ENCODE data around the gene DNAH14.
"Not testable (repeated sequence)": the region's sequence is repeated elsewhere in the genome, so short reads cannot be mapped to it uniquely, and the experiment has no call there.

Gene DNAH14

GRCh38 chr1:225360119-225360518 is 430.6 kb downstream of the DNAH14 start:
- DNase-seq: no peak

DNA sequence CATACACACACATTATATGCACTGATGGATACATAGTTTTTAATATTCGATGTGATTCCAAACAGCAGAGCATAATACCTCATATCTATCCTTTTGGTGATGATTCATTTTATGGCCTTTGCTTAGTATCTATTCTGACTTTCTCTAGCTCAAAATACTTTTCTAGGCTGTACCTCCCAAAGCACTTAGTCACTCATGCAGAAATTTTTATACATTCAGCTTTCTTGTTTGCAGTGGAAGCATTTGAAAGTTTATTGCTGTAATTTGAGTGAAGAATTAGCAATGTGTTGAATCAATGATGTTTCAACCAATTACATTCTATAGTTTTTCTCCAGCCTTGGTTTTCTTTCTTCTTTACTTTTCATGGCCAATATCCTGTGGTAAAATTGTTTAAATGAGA is 431.7 kb downstream of the DNAH14 start:
- DNase-seq: no peak

GRCh38 chr1:225362805-225363204 is 433.3 kb downstream of the DNAH14 start:
- no peak for DNase-seq

- no peak for DNase-seq
Measured at GRCh38 chr1:225364439-225364838, 435.0 kb downstream of the DNAH14 start.

DNA sequence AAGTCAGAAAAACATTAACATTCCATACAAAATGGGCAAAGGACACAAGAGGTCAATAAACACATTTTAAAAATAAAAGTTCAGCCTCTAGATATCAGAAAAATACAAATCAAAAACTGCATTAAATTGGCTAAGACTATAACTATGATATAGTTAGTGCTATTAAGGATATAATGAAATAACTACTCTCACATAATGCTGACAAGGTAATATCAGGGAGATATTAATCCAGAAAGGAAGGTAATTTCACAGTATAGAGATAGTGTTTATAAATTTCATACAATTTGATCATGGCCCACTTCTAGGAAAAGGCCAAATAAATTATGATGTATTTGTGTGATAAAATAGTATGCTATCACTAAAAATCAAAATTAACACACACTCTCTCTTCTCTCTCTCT is 436.5 kb downstream of the DNAH14 start:
- no peak for DNase-seq

DNA sequence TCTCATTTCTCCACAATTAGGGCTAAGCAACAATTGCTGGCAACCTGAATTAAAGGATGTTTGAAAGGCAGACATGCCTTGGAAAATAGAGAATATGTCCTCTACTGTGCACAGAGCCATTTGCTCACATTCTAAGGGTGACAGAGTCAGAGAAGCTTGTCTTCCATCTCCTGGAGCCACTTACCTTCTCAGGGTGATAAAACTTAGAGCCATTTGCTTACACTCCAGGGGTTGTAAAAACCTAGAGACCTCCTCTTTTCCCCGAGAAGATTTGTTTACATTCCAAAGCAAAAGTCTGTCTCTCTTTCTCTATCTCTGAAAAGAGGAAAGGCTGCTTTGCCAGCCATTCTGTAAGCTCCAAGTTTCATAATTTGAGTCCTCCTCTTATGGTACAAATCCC is 437.1 kb downstream of the DNAH14 start:
- no peak for DNase-seq

DNA sequence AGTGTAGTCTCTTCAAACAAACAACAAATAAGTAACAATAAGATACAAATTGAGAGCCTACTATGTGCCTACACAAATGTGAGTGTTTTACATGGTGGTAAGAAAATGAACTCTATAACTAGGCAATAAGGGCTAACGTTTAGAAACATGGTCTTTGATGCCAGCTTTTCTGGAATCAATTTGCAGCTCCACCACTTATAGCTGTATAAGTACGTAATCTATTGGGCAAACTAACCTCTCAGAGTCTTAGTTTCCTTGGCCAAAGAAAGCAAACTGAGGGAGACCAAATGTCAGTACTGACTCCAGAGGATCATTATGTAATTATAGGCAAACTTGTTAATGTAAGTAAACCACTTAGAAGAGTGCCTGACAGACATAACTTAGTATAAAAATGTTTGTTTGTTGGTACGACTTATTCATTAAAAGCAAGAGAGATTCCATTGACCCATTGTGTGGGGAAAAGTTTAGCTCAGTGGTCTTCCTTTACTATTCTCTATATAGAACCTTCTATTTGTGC is 438.6 kb downstream of the DNAH14 start:
- DNase-seq: no peak

DNA sequence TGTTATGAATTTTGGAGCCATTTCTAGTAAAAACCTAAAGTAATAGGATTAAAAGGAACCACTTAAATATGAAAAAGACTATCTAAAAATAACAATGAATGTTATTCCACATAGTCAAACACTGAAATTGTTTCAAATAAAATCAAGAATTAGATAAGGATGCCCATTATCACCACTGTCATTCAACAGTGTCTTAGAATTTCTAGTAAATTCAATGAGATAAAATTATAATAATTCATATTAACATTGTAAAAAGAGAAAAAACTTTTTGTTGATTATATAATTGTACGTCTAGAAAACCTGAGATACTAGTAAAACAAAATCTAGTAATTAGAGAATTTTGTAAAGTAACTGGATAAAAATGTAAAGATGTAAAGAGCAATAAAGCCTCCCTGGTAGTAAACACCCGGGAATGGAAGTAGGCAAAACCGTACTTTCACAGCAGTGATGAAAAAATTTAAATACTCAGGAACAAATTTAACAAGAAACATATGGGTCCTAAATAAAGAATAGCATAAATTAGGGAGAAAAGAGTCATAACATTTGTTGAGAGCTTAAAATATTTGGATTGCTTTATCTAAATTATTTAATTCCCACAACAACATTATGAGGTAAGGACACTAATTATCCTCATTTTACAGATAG is 442.0 kb downstream of the DNAH14 start:
- no peak for DNase-seq

DNA sequence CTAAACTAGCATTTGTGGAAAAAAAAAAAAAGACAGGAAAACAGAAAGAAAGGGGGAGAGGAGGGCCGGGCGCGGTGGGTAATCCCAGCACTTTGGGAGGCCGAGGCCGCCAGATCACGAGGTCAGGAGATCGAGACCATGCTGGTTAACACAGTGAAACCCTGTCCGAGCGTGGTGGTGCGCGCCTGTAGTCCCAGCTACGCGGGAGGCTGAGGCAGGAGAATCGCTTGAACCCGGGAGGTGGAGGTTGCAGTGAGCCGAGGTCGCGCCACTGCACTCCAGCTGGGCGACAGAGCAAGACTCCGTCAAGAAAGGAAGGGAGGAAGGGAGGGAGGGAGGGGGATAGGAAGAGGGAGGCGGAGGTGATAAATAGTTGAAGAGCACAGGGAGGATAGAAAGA is 443.7 kb downstream of the DNAH14 start:
- no peak for DNase-seq

DNA sequence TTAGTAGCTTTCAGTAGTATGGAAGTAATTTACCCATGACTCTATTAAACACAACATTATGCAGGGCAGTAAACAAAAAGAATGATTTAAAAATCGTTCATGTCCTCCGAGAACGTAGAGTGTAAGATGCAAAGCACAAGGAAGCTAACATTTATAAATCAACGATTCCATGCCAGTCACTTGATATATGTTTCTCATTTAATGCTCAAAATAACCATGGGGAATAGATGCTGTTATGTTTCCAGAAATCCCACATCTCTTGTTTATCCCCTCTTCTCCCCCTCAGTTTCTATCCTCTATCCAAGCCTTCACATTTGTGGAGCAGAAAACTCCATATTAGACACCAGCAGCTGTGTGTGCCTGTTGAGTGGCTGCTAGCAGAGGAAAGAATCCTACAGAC is 445.5 kb downstream of the DNAH14 start:
- DNase-seq: no peak

- no peak for DNase-seq
Measured at GRCh38 chr1:225378880-225379279, 449.4 kb downstream of the DNAH14 start.

DNA sequence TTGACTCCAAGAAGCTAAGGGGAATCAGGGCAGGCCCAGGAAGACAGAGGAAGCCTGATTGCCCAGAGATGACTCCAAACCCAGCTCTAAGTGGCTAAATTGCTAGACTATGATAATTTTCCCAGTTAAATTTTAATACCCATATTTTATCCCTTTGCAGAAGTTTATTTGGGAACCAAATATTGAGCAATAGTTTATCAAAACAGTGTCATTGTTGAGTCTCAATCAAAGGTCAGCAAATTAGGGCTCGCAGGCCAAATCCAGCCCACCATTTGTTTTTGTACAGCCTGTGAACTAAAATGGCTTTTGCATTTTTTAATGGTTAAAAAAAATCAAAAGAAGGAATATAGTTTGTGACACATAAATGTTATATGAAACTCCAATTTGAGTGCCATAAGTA is 451.2 kb downstream of the DNAH14 start:
- DNase-seq: no peak

DNA sequence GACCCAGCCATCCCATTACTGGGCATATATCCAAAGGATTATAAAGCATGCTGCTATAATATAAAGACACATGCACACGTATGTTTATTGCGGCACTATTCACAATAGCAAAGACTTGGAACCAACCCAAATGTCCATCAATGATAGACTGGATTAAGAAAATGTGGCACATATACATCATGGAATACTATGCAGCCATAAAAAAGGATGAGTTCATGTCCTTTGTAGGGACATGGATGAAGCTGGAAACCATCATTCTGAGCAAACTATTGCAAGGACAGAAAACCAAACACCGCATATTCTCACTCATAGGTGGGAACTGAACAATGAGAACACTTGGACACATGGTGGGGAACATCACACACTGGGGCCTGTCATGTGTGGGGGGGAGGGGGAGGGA is 457.4 kb downstream of the DNAH14 start:
- DNase-seq: not testable (repeated sequence)

GRCh38 chr1:225388372-225388771 is 458.9 kb downstream of the DNAH14 start:
- DNase-seq: no peak

GRCh38 chr1:225389843-225390242 is 460.4 kb downstream of the DNAH14 start:
- DNase-seq: no peak

- no peak for DNase-seq
Measured at GRCh38 chr1:225396357-225396756, 466.9 kb downstream of the DNAH14 start.

DNA sequence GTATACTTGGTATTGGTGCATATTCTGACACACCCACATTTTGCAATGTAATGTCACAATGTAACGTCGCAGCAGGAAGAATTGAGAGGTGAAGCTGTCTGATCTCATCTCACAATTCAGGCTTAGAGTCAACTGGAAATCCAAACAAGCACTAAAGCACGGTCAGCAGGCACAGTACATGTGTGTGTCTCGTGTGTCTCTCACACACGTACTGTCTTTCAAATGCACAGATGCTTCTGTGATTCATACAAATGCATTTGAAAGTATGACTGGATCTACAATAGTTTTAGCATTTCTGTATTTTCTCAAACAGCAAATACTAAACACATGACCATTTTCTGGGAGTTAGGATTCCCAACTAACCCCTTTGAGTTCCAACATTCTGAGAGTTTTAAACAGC is 471.5 kb downstream of the DNAH14 start:
- DNase-seq: no peak

DNA sequence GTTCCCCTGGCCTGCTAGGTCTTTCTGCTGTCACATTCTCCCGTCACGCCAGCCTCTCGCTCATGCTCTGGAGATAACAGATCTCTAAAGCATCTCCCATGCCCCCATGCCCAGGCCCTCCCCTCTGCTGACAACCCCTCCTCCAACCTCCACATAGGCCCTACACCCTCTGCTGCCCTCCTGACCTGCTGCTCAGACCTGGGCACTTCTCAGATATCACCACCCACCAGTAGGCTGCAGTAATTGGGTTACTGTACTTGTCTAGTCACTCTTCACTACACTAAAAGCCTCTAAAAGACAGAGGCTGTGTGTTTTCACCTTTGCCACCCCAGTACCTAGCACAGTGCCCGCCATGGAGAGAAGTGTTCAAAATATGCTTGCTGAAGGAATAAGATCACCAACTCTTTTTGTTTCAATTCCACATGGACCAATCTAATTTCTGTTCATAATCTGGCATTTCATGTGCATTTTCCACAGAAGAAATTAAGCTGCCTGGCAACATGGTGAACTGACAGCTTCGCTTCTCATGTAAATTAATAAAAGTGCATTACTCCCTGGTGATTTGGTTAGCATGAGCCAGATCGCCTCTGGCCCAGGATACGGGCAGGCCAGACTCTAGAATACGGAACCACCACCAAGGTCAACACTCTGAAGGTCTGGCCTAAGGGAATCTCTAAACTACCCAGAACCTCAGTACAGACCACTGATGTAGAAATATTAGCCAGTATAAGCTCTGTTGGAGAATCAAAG is 477.7 kb downstream of the DNAH14 start:
- no peak for DNase-seq

GRCh38 chr1:225407755-225408154 is 478.3 kb downstream of the DNAH14 start:
- DNase-seq: no peak

DNA sequence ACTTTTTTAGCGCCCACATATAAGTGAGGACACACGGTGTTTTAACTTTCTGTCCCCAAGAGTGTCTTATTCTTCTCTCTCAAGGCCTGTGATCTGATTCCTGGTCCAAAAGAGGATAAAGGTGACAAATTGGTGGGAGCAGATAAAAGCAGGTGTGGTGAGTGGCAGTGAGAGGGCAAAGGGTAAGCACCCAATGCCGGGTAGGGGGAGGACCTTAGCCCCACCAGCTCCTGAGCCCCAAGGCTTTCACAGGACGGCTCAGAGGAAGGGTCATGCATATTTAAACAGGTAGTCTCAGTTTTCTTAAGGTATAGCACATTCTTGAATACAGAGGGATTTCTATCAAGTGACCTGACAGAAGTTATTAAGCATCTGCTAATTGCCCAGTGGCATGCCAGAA is 478.8 kb downstream of the DNAH14 start:
- DNase-seq: no peak

DNA sequence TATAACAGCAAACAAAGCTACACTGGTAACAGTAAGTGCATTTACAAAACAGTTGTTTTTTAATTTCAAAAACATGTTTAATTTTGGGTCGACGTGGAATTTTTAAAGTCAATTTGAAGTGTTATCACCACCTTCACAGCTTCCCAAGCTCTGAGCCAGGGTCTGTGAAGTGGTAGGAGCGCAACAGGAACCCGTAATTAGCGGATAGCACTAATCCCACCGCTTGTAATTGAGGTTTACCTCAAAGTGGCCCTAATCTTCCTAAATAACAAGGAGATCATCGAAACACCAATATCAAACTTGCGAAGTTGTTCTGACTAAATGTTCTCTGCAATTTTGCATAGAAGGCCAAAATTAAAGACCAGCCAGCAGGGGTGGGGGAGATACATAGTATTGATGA is 479.6 kb downstream of the DNAH14 start:
- no peak for DNase-seq

GRCh38 chr1:225410036-225410435 is 480.6 kb downstream of the DNAH14 start:
- no peak for DNase-seq

DNA sequence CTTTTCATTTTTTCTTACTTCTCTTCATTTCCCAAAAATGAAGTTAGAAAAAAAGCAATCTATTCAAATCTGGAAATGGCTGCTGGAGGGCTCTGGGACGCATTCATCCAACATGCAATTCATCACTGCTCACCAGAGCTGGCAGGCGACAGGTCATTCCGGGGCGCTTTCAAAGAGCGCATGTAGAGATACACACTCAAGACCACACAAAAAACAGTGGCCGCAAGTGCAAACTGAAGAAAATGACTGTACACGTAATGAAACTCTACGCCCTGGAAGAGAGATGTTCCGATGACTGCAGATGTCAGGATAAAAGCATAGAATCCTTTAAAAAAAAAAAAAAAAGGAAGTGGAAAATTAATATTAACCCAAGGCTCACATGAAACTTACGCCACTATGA is 482.8 kb downstream of the DNAH14 start:
- DNase-seq: no peak

- no peak for DNase-seq
Measured at GRCh38 chr1:225412803-225413351, 483.4 kb downstream of the DNAH14 start.

Measured in RPMI8226 (cell line).